ENCODE data around the gene ADAMTS15. TPM values are rescaled to one million over a fixed set of nuclear protein-coding genes. Genes with fewer than 3 reads are reported as not detected.

Gene ADAMTS15
- total RNA-seq, 3 donors from 2014 or later (not counting 1 experiment from before 2014, with no cell fraction given) = 0.20 TPM; not detected in 2

DNA sequence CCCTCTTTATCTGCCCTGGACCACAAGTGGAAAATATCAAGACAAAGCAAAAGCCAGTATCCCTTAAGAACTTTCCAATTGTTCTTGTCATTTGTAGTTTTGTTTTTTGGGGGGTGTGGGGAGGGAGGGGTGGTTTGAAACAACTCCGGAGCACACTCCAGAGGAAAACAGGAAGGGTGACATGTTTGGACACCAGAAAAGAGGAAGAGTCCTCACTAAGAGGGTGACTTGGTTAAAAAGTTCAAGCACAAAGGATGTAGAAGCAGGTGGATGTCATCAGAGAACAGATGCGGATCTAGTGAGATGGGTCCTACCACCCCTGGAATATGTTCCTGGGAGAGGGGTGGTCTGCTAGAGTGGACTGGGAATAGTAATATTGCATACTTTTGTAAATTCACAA, 45.9 kb upstream of the ADAMTS15 start:
- H3K4me3 ChIP-seq (ENCODE audit: low read length) = no peak overlapping the region
- H3K27ac Mint-ChIP-seq = no peak overlapping the region
- TF ChIP-seq, protein P1, sequence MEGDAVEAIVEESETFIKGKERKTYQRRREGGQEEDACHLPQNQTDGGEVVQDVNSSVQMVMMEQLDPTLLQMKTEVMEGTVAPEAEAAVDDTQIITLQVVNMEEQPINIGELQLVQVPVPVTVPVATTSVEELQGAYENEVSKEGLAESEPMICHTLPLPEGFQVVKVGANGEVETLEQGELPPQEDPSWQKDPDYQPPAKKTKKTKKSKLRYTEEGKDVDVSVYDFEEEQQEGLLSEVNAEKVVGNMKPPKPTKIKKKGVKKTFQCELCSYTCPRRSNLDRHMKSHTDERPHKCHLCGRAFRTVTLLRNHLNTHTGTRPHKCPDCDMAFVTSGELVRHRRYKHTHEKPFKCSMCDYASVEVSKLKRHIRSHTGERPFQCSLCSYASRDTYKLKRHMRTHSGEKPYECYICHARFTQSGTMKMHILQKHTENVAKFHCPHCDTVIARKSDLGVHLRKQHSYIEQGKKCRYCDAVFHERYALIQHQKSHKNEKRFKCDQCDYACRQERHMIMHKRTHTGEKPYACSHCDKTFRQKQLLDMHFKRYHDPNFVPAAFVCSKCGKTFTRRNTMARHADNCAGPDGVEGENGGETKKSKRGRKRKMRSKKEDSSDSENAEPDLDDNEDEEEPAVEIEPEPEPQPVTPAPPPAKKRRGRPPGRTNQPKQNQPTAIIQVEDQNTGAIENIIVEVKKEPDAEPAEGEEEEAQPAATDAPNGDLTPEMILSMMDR (IDR thresholded peaks at IDR 0.05) = no peak
- H3K4me3 Mint-ChIP-seq = no peak overlapping the region
- peaks cover 28 to 34% of the 10 kb centered on the region in 2 donors for H3K27me3 Mint-ChIP-seq (ENCODE audit: low read depth in 2 of 2)
- H3K9me3 Mint-ChIP-seq = no peaks in the 10 kb centered on the region
- DNase-seq (no peak), ATAC-seq (no peak)
- intact Hi-C loops (cut with micrococcal nuclease) = no loop called here
- H3K36me3 ChIP-seq (ENCODE audit: control insufficient read depth, insufficient read depth, low read length) = no peaks in the 10 kb centered on the region
- no peaks in the 10 kb centered on the region for H3K36me3 Mint-ChIP-seq
- H3K9me3 ChIP-seq (ENCODE audit: control insufficient read depth, insufficient read depth, low read length) = no peaks in the 10 kb centered on the region
- no peak overlapping the region for H3K27ac ChIP-seq (ENCODE audit: low read length)
- peaks cover 11% of the 10 kb centered on the region for H3K4me1 ChIP-seq (ENCODE audit: control insufficient read depth, insufficient read depth, low read length)
- WGBS (ENCODE audit: insufficient coverage) = 63% methylated on average over 2 of the region's 2 CpGs
- no peaks in the 10 kb centered on the region for H3K27me3 ChIP-seq (ENCODE audit: control insufficient read depth, insufficient read depth, low read length)
- H3K4me1 Mint-ChIP-seq = peaks cover 17 to 23% of the 10 kb centered on the region in 2 donors

DNA sequence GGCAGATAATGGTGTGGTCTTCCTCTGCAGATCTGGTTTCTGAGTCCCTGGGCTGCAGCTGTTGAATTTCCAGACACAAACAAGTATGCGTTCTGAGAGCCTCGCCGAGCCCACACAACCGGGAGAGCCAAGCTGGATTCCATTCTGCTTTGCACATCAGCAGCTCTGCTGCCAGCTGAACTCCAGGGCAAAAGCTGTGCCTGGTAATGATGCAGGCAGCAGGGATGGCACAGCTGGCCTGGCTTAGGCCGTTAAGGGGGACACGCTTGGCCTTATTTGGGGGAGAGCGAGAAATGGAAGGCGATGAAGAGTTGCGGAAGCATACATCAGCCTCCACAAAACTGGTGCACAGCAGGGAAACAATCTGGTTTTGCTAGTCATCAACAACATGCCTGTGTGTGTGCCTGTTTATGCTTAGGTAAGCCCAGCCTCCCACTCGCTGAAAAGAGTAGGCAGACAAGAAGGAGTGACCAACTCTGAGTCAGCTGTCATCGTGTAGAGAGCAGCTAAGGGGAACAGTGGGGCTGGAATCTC, 45.1 kb upstream of the ADAMTS15 start:
- ATAC-seq (no peak), DNase-seq (no peak)
- Histone ChIP-seq H3K9me3 (ENCODE audit: control insufficient read depth, insufficient read depth, low read length) (no peaks in the 10 kb centered on the region), H3K27ac (ENCODE audit: low read length) (no peak overlapping the region), H3K4me1 (ENCODE audit: control insufficient read depth, insufficient read depth, low read length) (peaks cover 11% of the 10 kb centered on the region), H3K27me3 (ENCODE audit: control insufficient read depth, insufficient read depth, low read length) (no peaks in the 10 kb centered on the region), H3K36me3 (ENCODE audit: control insufficient read depth, insufficient read depth, low read length) (no peaks in the 10 kb centered on the region), H3K4me3 (ENCODE audit: low read length) (no peak overlapping the region)
- Mint-ChIP-seq H3K4me3 (no peak overlapping the region), H3K27me3 (ENCODE audit: low read depth in 2 of 2) (peaks cover 22 to 27% of the 10 kb centered on the region in 2 donors), H3K9me3 (no peaks in the 10 kb centered on the region), H3K27ac (no peak overlapping the region), H3K36me3 (no peaks in the 10 kb centered on the region), H3K4me1 (peaks cover 17 to 23% of the 10 kb centered on the region in 2 donors)
- WGBS (ENCODE audit: insufficient coverage) = 88% methylated on average over 11 of the region's 11 CpGs
- TF ChIP-seq, protein P1 (IDR thresholded peaks at IDR 0.05) = no peak
- intact Hi-C loops (cut with micrococcal nuclease) = no loop called here

DNA sequence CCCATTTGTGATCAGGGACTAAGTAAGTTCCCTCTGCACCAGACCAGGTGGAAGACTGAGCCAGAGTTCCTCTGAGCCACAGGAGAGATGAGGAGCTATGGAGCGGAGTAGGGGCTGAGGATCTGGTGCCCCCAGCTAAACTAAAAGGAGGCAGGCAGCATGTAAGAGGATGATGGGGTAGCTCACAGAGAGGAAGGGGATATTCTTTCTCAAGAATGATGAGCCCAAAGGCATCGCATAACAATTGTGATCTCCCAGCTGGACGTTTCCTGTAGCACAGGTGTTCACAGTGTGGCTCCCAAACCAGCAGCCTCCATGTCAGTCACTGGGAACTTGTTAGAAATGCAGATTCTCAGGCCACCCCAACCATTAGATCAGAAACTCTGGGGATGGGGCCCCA, 44.5 kb upstream of the ADAMTS15 start:
- H3K36me3 Mint-ChIP-seq = no peaks in the 10 kb centered on the region

More for the DNA sequence above, 44.5 kb upstream of the ADAMTS15 start:
- H3K4me3 ChIP-seq (ENCODE audit: low read length) = no peak overlapping the region
- Mint-ChIP-seq H3K9me3 (no peaks in the 10 kb centered on the region), H3K27me3 (ENCODE audit: low read depth in 2 of 2) (peaks cover 21 to 23% of the 10 kb centered on the region in 2 donors), H3K27ac (no peak overlapping the region), H3K4me1 (peaks cover 17 to 23% of the 10 kb centered on the region in 2 donors), H3K4me3 (no peak overlapping the region)
- no peak for ATAC-seq
- H3K4me1 ChIP-seq (ENCODE audit: control insufficient read depth, insufficient read depth, low read length) = peaks cover 11% of the 10 kb centered on the region
- no peak for DNase-seq
- no peaks in the 10 kb centered on the region for H3K9me3 ChIP-seq (ENCODE audit: control insufficient read depth, insufficient read depth, low read length)
- intact Hi-C loops (cut with micrococcal nuclease) = no loop called here
- no peak overlapping the region for H3K27ac ChIP-seq (ENCODE audit: low read length)
- TF ChIP-seq, protein P1 (IDR thresholded peaks at IDR 0.05) = no peak
- WGBS (ENCODE audit: insufficient coverage) = 87% methylated on average over 3 of the region's 3 CpGs
- no peaks in the 10 kb centered on the region for H3K27me3 ChIP-seq (ENCODE audit: control insufficient read depth, insufficient read depth, low read length)
- H3K36me3 ChIP-seq (ENCODE audit: control insufficient read depth, insufficient read depth, low read length) = no peaks in the 10 kb centered on the region

Data from natural killer cell (primary cell).